H9 (cell line): ENCODE data around the gene B3GNT9. TPM values are rescaled to one million over a fixed set of nuclear protein-coding genes. Genes with fewer than 3 reads are reported as not detected.

Experiments used
- DNase-seq: peaks from one replicate; pipeline ENCODE4 v3.0.0-alpha.2; 2017
- H2AFZ ChIP-seq: one replicate; pipeline ENCODE4 v1.6.1; 2013; ENCODE audit warnings: mild to moderate bottlenecking, low read length, control low read depth, moderate library complexity
- H2AK5ac ChIP-seq: 2 replicates; pipeline ENCODE4 v1.6.1; 2013; ENCODE audit warnings: low read length, control low read depth, mixed read lengths; ENCODE audit not compliant: insufficient read length
- H2BK120ac ChIP-seq: one replicate; pipeline ENCODE4 v1.6.1; 2013; ENCODE audit warnings: low read depth, mild to moderate bottlenecking, low read length, control low read depth, inconsistent platforms; ENCODE audit not compliant: poor library complexity, severe bottlenecking
- H2BK12ac ChIP-seq: 2 replicates; pipeline ENCODE4 v1.6.1; 2013; ENCODE audit warnings: low read length, control low read depth, mixed read lengths, low read depth; ENCODE audit not compliant: insufficient read length
- H2BK15ac ChIP-seq: 2 replicates; pipeline ENCODE4 v1.6.1; 2013; ENCODE audit warnings: low read depth, low read length, control low read depth
- H2BK20ac ChIP-seq: one replicate; pipeline ENCODE4 v1.6.1; 2013; ENCODE audit warnings: low read depth, mild to moderate bottlenecking, low read length, control low read depth, inconsistent platforms; ENCODE audit not compliant: poor library complexity, severe bottlenecking
- H2BK5ac ChIP-seq: 2 replicates; pipeline ENCODE4 v1.6.1; 2013; ENCODE audit warnings: low read length, control low read depth, mixed read lengths; ENCODE audit not compliant: insufficient read length
- H3K14ac ChIP-seq: 2 replicates; pipeline ENCODE4 v1.6.1; 2013; ENCODE audit warnings: low read length, control low read depth; ENCODE audit not compliant: insufficient read depth
- H3K18ac ChIP-seq: 2 replicates; pipeline ENCODE4 v1.6.1; 2013; ENCODE audit warnings: low read depth, mild to moderate bottlenecking, mixed read lengths, low read length, control low read depth; ENCODE audit not compliant: insufficient read length
- H3K23ac ChIP-seq: 2 replicates; pipeline ENCODE4 v1.6.1; 2013; ENCODE audit warnings: low read length, control low read depth, mixed read lengths, low read depth; ENCODE audit not compliant: insufficient read length
- H3K23me2 ChIP-seq: 2 replicates; pipeline ENCODE4 v1.6.1; 2013; ENCODE audit warnings: low read depth, mild to moderate bottlenecking, mixed read lengths, low read length, control low read depth; ENCODE audit not compliant: insufficient read length, poor library complexity, severe bottlenecking
- H3K27ac ChIP-seq: 2 replicates; pipeline ENCODE4 v1.5.1; 2013; ENCODE audit warnings: low read length, control low read depth, mixed read lengths, low read depth; ENCODE audit not compliant: insufficient read length
- H3K27me3 ChIP-seq: 2 replicates; pipeline ENCODE4 v1.6.1; 2013; ENCODE audit warnings: low read length, control low read depth, inconsistent platforms; ENCODE audit not compliant: insufficient read depth
- H3K4ac ChIP-seq: 2 replicates; pipeline ENCODE4 v1.6.1; 2013; ENCODE audit warnings: low read depth, mild to moderate bottlenecking, control low read depth, inconsistent platforms, low read length, moderate library complexity
- H3K4me1 ChIP-seq: 2 replicates; pipeline ENCODE4 v1.6.1; 2013; ENCODE audit warnings: low read length, control low read depth, inconsistent platforms; ENCODE audit not compliant: insufficient read depth
- H3K4me2 ChIP-seq: 2 replicates; pipeline ENCODE4 v1.6.1; 2013; ENCODE audit warnings: low read length, control low read depth, mixed read lengths; ENCODE audit not compliant: insufficient read length, insufficient read depth
- H3K56ac ChIP-seq: 2 replicates; pipeline ENCODE4 v1.6.1; 2013; ENCODE audit warnings: low read depth, mild to moderate bottlenecking, mixed read lengths, low read length, control low read depth; ENCODE audit not compliant: insufficient read length
- H3K79me1 ChIP-seq: 2 replicates; pipeline ENCODE4 v1.6.1; 2013; ENCODE audit warnings: low read depth, mild to moderate bottlenecking, moderate library complexity, low read length, control low read depth, inconsistent platforms; ENCODE audit not compliant: insufficient read depth, poor library complexity, severe bottlenecking
- H3K79me2 ChIP-seq: 2 replicates; pipeline ENCODE4 v1.6.1; 2013; ENCODE audit warnings: low read length, control low read depth, inconsistent platforms; ENCODE audit not compliant: insufficient read depth
- H3K9ac ChIP-seq: 2 replicates; pipeline ENCODE4 v1.6.1; 2013; ENCODE audit warnings: low read length, control low read depth, mixed read lengths; ENCODE audit not compliant: insufficient read length; ENCODE audit errors: extremely low read depth
- H3K9me3 ChIP-seq: one replicate; pipeline ENCODE4 v1.6.1; 2013; ENCODE audit warnings: low read depth, low read length, inconsistent platforms; ENCODE audit not compliant: control insufficient read depth
- H3T11ph ChIP-seq: one replicate; pipeline ENCODE4 v1.6.1; 2013; ENCODE audit warnings: mild to moderate bottlenecking, low read length, control low read depth, inconsistent platforms
- H4K20me1 ChIP-seq: one replicate; pipeline ENCODE4 v1.6.1; 2013; ENCODE audit not compliant: control insufficient read depth, insufficient read length, insufficient read depth
- H4K5ac ChIP-seq: 2 replicates; pipeline ENCODE4 v1.6.1; 2013; ENCODE audit warnings: low read depth, mild to moderate bottlenecking, mixed read lengths, low read length, control low read depth; ENCODE audit not compliant: insufficient read length
- H4K8ac ChIP-seq: replicated peaks from 2 replicates; pipeline ENCODE4 v1.6.1; 2013; ENCODE audit warnings: low read length, control low read depth, mixed read lengths, low read depth; ENCODE audit not compliant: insufficient read length
- H4K91ac ChIP-seq: 2 replicates; pipeline ENCODE4 v1.6.1; 2013; ENCODE audit warnings: low read depth, mild to moderate bottlenecking, moderate library complexity, mixed read lengths, low read length, control low read depth; ENCODE audit not compliant: insufficient read length
- H3K27ac Mint-ChIP-seq, 3 experiments: 2 replicates in 2 of 3; 3 replicates in 1 of 3; pipeline ENCODE4 v1.8.0; 2020 to 2021; ENCODE audit warnings: mixed read lengths in 3 of 3, mild to moderate bottlenecking in 1 of 3, moderate library complexity in 1 of 3
- H3K27me3 Mint-ChIP-seq: 2 replicates; pipeline ENCODE4 v1.8.0; 2021; ENCODE audit warnings: low read depth, mild to moderate bottlenecking, moderate library complexity, mixed read lengths
- H3K36me3 Mint-ChIP-seq, 3 experiments: 2 replicates in 2 of 3; 3 replicates in 1 of 3; pipeline ENCODE4 v1.8.0; 2020 to 2021; ENCODE audit warnings: low read depth in 3 of 3, mixed read lengths in 3 of 3; ENCODE audit not compliant: insufficient read depth in 1 of 3
- H3K4me1 Mint-ChIP-seq, 2 experiments: 2 replicates each; pipeline ENCODE4 v1.8.0; 2020; ENCODE audit warnings: mixed read lengths in 2 of 2
- H3K4me3 Mint-ChIP-seq, 2 experiments: 2 replicates in 1 of 2; 3 replicates in 1 of 2; pipeline ENCODE4 v1.8.0; 2020 to 2021; ENCODE audit warnings: mild to moderate bottlenecking in 2 of 2, mixed read lengths in 2 of 2, moderate library complexity in 1 of 2
- H3K9me3 Mint-ChIP-seq, 2 experiments: 2 replicates in 1 of 2; 3 replicates in 1 of 2; pipeline ENCODE4 v1.8.0; 2020; ENCODE audit warnings: mild to moderate bottlenecking in 2 of 2, mixed read lengths in 2 of 2, moderate library complexity in 1 of 2
- CTCF ChIP-seq: fragments of 200-600 bp; sonication (generic); conservative IDR thresholded peaks from 3 replicates; pipeline ENCODE4 v1.8.0; 2021; ENCODE audit warnings: antibody characterized with exemption, mild to moderate bottlenecking
- WGBS: extraction: QIAGEN DNeasy Blood & Tissue Kit; methylation state at CpG from one replicate; pipeline ENCODE4 v1.1.7; 2013; ENCODE audit warnings: missing lambda C conversion rate, low lambda C conversion rate, mixed read lengths; ENCODE audit not compliant: insufficient read length; ENCODE audit errors: extremely low coverage; 5-methylcytosine and 5-hydroxymethylcytosine counted together
- total RNA-seq: library from RNA; stranded (reverse); gene quantifications from 2 replicates; pipeline ENCODE4 v1.2.1, GENCODE V29; 2021

B3GNT9 gene
- total RNA-seq, 1 experiment from 2014 or later, result 11.2 TPM

- no peak overlapping the region for H2BK15ac ChIP-seq
- no CpG with 5 or more reads among the region's 16 CpGs for WGBS
- H3K36me3 Mint-ChIP-seq, result peaks cover 0 to 7% (median 4%) of the 10 kb centered on the region in 3 experiments; a peak in 2 of 7 replicates
- H3K4ac ChIP-seq, result no peak overlapping the region
- H3K18ac ChIP-seq, result no peak overlapping the region
- peaks cover 22% of the 10 kb centered on the region for H3K23me2 ChIP-seq
- no peak overlapping the region for H4K5ac ChIP-seq
- H2AK5ac ChIP-seq, result no peak overlapping the region
- H4K91ac ChIP-seq, result no peak overlapping the region
- no peak overlapping the region for H2BK12ac ChIP-seq
- no peak overlapping the region for H3K4me2 ChIP-seq
- no peaks in the 10 kb centered on the region for H3K9me3 Mint-ChIP-seq
- TF ChIP-seq CTCF, result no peak
- H4K20me1 ChIP-seq, result no peaks in the 10 kb centered on the region
- peaks cover 8% of the 10 kb centered on the region; the same call in 1 of the 2 replicates for H3K27me3 ChIP-seq
- H3K79me2 ChIP-seq, result no peaks in the 10 kb centered on the region
- H3K4me1 ChIP-seq, result peaks cover 2% of the 10 kb centered on the region; the same call in 1 of the 2 replicates
- no peaks in the 10 kb centered on the region for H3K79me1 ChIP-seq
- no peak overlapping the region for H3T11ph ChIP-seq
- no peak overlapping the region for H3K9ac ChIP-seq
- H3K23ac ChIP-seq, result no peak overlapping the region
- H3K56ac ChIP-seq, result no peak overlapping the region
- H4K8ac ChIP-seq, result no peak overlapping the region
- no peak overlapping the region for H2BK120ac ChIP-seq
- H3K4me3 Mint-ChIP-seq, result no peak overlapping the region
- no peak for DNase-seq
- H3K27me3 Mint-ChIP-seq, result peaks cover 38% of the 10 kb centered on the region
- peaks cover 17 to 18% of the 10 kb centered on the region in 2 experiments for H3K4me1 Mint-ChIP-seq
- no peak overlapping the region for H3K14ac ChIP-seq
- no peak overlapping the region for H2BK5ac ChIP-seq
- no peak overlapping the region for H3K27ac ChIP-seq
- no peak overlapping the region for H2BK20ac ChIP-seq
- no peaks in the 10 kb centered on the region for H3K9me3 ChIP-seq
- no peak overlapping the region for H2AFZ ChIP-seq
- H3K27ac Mint-ChIP-seq, result no peak overlapping the region
Measured at GRCh38 chr16:67180166-67180565, 29.4 kb upstream of the B3GNT9 start.
